Measurements from ENCODE around the gene ABCB6. TPM values are rescaled to one million over a fixed set of nuclear protein-coding genes. Genes with fewer than 3 reads are reported as not detected.

Gene ABCB6
- 28.4 and 29.5 TPM in 2 replicates for total RNA-seq

GRCh38 chr2:219218732-219219701, at the start of gene ABCB6:
Gene ABCB6 (minus strand): TSS chr2:219218958. CDS start chr2:219218673, 285 bp downstream.

GRCh38 chr2:219253753-219254589, 35.2 kb upstream of the ABCB6 start, which contains the start of gene TUBA4A:
Gene TUBA4A (minus strand): TSS chr2:219253918. CDS start chr2:219253858, 60 bp downstream.

GRCh38 chr2:219252900-219253752, 34.4 kb upstream of the ABCB6 start, which contains the start of gene TUBA4B:
Gene TUBA4B (plus strand): TSS chr2:219253243. CDS start chr2:219253408, 165 bp downstream.

GRCh38 chr2:219245148-219245898, 26.6 kb upstream of the ABCB6 start, which contains the start of the genes GLB1L and STK16:
Gene GLB1L (minus strand): TSS chr2:219245444. CDS start chr2:219243573, 1,871 bp downstream.
Gene STK16 (plus strand): TSS chr2:219245479. CDS start chr2:219246000, 521 bp downstream.

GRCh38 chr2:219229305-219230058, 10.7 kb upstream of the ABCB6 start, which contains the start of the genes ANKZF1 and ATG9A:
Gene ANKZF1 (plus strand): TSS chr2:219229806. CDS start chr2:219230258, 452 bp downstream.
Gene ATG9A (minus strand): TSS chr2:219229636. CDS start chr2:219228024, 1,612 bp downstream.

GRCh38 chr2:219206328-219207133, 12.2 kb downstream of the ABCB6 start, which contains the start of gene ZFAND2B:
Gene ZFAND2B (plus strand): TSS chr2:219206782. CDS start chr2:219206988, 206 bp downstream.

GRCh38 chr2:219177552-219178376, 41.0 kb downstream of the ABCB6 start, which contains the start of gene RETREG2:
Gene RETREG2 (plus strand): TSS chr2:219178275. CDS start chr2:219178353, 78 bp downstream.

GRCh38 chr2:219176818-219177551, 41.8 kb downstream of the ABCB6 start, which contains the start of gene CNPPD1:
Gene CNPPD1 (minus strand): TSS chr2:219176925. CDS start chr2:219176828, 97 bp downstream.

GRCh38 chr2:219169930-219170654, 48.7 kb downstream of the ABCB6 start, which contains the start of gene SLC23A3:
Gene SLC23A3 (minus strand): TSS chr2:219170029. CDS start chr2:219169984, 45 bp downstream.

GRCh38 chr2:219160186-219161017, 58.4 kb downstream of the ABCB6 start, which contains the start of gene NHEJ1:
Gene NHEJ1 (minus strand): TSS chr2:219160815. CDS start chr2:219158362, 2,453 bp downstream.

Other genes with a start within 250 kb of the ABCB6 start
- gene FEV, start 233.8 kb downstream of the ABCB6 start, total RNA-seq = not detected in 2 replicates
- gene CRYBA2, start 225.5 kb downstream of the ABCB6 start, total RNA-seq = not detected in 2 replicates
- gene CFAP65, start 177.4 kb downstream of the ABCB6 start, total RNA-seq = 0.34 TPM in 1 of 2 replicates, not detected in the other
- not detected in 2 replicates for gene IHH, start 158.0 kb downstream of the ABCB6 start, total RNA-seq
- 13.4 and 15.8 TPM in 2 replicates for gene NHEJ1, start 58.1 kb downstream of the ABCB6 start, total RNA-seq
- 0.25 and 0.44 TPM in 2 replicates for gene SLC23A3, start 48.9 kb downstream of the ABCB6 start, total RNA-seq
- gene CNPPD1, start 42.0 kb downstream of the ABCB6 start, total RNA-seq = 20.8 and 32.6 TPM in 2 replicates
- 43.9 and 47.7 TPM in 2 replicates for gene RETREG2, start 40.7 kb downstream of the ABCB6 start, total RNA-seq
- gene ZFAND2B, start 12.2 kb downstream of the ABCB6 start, total RNA-seq = 16.8 and 34.2 TPM in 2 replicates
- 70.1 and 72.7 TPM in 2 replicates for gene ATG9A, start 10.7 kb upstream of the ABCB6 start, total RNA-seq
- 24.7 and 30.6 TPM in 2 replicates for gene ANKZF1, start 10.8 kb upstream of the ABCB6 start, total RNA-seq
- 7.0 and 12.2 TPM in 2 replicates for gene GLB1L, start 26.5 kb upstream of the ABCB6 start, total RNA-seq
- gene STK16, start 26.5 kb upstream of the ABCB6 start, total RNA-seq = 16.2 and 20.2 TPM in 2 replicates
- not detected in 2 replicates for gene TUBA4B, start 34.3 kb upstream of the ABCB6 start, total RNA-seq
- gene TUBA4A, start 35.0 kb upstream of the ABCB6 start, total RNA-seq = 13.4 and 26.5 TPM in 2 replicates
- gene DNAJB2, start 60.4 kb upstream of the ABCB6 start, total RNA-seq = 33.6 and 35.5 TPM in 2 replicates
- 1.6 and 4.1 TPM in 2 replicates for gene PTPRN, start 90.4 kb upstream of the ABCB6 start, total RNA-seq
- not detected in 2 replicates for gene RESP18, start 113.8 kb upstream of the ABCB6 start, total RNA-seq
- gene DNPEP, start 169.0 kb upstream of the ABCB6 start, total RNA-seq = 61.1 and 86.0 TPM in 2 replicates
- gene DES, start 199.4 kb upstream of the ABCB6 start, total RNA-seq = 3.2 and 7.0 TPM in 2 replicates
- 8.5 and 10.5 TPM in 2 replicates for gene SPEG, start 215.9 kb upstream of the ABCB6 start, total RNA-seq